Measurements from ENCODE around the gene POTEG.
"Not testable (repeated sequence)": the region's sequence is repeated elsewhere in the genome, so short reads cannot be mapped to it uniquely, and the experiment has no call there.

Gene POTEG

DNA sequence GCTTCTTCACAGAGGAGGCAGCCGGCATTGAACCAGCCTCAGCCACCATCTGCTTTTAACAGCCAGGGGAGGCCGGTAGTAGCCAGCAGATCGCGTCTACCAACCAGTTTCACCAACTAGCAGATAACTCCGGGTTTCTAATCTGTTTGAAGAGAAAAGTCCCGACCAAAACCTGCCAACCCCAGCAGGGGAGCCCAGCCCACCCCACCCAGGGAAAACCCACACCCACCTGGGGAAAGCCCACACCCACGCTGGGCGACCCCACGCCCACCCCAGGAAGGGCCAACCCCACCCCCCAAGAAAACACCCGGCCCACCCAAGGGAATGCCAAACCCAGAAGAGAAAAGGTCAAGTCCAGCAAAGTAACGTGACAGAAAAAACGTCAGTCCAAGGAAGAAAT, at the start of gene POTEG:
TSS of gene POTEG (minus strand) at position 101 of the 400 bp plus-strand sequence. CDS start at position 49, 52 bp downstream.
- DNase-seq = not testable (repeated sequence)

DNA sequence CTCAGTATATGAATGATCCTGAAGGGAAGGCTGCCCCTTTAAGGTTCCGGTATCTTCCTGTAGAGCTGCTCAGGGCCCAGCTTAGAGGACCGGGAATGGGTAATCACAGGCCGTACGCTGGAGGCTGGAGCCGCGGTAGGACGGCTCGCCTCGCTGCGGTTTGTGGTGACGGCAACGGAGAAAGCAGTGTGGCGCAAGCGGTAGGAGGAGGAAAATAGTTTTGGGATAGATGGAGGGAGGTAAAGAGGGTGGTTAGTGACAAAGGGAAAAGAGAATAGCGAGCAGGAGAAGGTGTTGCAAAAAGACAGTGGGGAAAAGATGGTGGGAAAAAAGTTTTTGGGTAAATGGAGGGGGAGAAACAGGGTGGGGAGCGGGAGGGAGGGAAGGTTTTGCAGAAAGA, 48.0 kb upstream of the POTEG start:
- DNase-seq = not testable (repeated sequence)

DNA sequence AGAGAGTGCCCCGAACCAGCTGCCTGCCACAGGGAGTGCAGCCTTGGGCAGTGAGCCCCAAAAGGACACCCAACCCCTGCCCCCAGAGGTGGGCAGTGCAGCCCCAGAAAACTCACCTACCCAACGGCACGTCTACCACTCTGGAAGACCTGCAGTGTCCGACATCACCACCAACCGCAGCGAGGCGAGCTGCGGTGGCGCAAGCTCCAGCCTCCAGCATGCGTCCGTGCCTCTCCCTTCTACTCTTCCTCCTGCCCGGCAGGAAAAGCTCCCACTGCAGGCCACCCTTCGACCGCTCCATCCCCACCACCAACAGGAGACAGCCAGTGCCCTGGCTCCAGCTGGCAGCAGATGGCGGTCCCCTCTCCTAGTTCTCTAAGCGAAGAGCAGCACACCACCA, 47.3 kb upstream of the POTEG start:
- not testable (repeated sequence) for DNase-seq

DNA sequence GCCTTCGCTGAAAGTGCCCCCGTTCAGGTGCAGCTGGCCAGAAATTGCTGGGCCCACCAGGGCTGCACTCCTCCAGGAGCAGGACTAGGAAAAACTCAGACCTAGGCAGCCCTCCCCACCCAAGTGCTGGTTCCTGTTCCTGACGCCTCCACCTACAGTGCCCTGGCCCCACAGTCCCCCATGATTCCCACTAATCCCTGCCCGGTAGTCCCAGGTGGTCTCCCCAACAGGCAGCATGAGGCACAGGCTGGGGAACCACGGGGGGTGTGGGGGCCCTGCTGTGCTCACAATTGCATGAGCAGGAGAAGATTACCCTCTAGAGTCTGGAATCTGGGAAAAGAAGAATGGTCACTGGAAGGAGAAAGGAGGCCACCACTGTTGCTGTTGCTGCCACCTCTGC, 46.4 kb upstream of the POTEG start:
- DNase-seq = not testable (repeated sequence)

DNA sequence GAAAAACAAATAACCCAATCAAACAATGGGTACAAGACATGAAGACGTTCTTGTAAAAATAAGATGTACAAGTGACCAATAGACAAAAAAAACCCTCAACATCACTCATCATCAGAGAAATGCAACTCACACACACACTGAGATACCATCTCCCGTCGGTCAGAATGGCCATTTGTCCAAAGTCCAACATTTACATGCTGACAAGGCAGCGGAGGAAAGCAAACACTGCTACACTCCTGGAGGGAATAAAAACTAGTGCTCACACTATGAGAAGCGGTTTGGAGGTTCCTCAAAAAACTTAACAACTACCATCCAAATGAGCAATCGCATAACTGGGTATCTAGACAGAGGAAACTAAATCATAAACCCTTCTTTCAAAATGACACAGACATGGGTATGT, 11.6 kb upstream of the POTEG start:
- not testable (repeated sequence) for DNase-seq

DNA sequence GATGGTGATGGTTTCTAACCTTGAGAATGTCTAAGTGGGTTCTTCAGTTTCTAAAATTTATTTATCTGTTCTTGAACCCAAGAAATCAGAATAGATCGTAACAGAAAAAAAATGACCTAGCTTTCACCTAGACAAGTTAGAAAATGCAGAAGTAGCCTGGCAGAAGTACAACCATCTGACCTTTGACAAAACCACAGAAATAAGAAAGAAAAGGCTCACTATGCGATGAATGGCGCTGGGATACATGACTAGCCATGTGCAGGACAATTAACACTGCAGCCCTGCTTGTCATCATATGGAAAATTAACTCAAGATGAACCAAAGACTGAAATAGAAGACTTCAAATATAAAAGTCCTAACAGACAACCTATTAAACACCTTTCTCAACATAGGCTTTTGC, 5.7 kb upstream of the POTEG start:
- DNase-seq = not testable (repeated sequence)

DNA sequence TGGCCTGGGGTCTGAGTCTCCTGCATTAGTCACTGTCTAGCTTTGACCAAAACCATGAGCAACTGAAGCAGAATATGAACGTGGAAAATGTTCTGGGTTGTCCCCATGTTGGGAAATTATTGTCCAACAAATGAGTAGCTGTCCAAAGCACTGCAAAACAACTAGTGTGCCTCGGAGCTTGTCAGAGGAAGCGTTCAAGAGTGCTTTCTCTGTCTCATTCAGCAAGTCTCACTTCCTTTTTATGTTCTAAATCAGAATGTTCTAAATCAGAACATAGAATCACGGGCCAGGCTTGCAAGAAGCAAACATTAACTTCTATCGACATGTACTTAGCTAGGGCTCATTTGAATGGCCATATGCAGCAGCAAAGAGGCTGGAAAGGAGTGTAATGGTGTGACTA, 5.1 kb upstream of the POTEG start:
- not testable (repeated sequence) for DNase-seq

DNA sequence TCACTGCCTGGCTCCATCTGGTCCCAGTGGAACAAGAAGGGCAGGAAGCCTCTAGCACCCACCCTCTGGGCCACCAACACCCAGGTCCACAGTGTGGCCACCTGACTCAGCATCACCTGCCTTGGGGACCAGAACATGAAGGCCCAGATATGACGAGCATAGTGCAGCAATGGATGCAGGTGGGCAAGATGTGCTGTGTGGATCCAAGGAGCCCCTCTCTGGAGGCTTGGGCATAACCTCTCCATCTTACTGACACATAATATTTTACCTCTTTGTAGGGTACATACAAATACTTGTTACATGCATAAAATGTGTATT, 2.9 kb upstream of the POTEG start:
- not testable (repeated sequence) for DNase-seq

DNA sequence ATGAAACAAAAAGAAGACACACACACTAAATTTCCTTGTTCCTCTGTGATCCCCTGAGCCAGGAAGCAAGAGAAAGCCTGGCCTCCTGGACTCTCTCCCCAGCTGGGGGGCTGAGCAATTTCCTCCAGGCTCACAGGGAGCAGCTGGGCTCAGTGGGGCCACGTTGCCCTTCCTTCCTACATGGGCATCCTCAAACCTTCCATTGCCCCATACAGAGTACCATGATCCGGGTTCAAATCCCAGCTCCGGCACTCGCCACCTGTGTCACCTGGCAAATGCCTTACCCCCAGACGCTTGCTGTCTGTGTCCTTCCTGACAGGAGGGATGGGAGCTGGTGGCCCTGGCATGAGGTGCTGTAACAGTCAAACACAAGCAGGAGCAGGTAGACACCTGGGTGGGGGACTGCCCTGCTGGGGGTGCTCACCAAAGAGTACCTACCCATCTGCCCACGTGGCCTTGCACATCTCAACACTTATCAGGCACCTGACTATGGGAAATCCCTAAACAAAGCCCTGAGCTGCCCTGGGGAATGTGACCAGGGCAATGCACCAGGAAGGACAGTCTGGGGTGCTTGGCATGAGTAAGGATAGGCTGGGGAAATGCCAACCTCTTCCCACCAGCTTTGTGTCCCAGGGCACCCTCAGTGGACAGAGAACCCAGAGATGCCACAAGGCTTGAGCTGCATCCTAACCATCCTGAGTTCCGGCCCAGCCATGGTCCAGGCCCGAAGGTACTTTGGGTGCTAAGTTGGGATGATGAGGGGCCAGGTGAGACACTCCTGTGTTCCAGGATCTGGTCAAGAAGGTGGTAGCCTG, 2.4 kb upstream of the POTEG start:
- not testable (repeated sequence) for DNase-seq

DNA sequence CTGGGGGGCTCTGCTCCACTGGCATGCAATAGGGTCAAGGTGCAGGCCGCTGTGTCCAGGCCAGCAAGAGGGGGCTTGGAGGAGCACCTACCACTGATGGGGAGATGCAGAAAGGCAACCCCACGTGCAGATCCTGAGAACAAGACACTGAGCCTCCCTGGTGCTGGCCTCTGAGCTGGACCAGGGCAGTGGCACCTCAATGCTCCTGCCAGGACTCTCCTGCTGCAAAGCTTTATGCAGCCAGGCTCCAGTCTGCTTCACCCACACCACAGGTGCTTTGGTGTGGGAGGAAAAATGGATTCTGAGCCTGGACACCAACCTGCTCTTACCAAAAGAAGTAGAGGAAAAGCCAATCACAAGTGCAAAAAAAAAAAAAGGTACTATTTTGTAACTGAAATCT, 1.7 kb upstream of the POTEG start:
- DNase-seq = not testable (repeated sequence)

DNA sequence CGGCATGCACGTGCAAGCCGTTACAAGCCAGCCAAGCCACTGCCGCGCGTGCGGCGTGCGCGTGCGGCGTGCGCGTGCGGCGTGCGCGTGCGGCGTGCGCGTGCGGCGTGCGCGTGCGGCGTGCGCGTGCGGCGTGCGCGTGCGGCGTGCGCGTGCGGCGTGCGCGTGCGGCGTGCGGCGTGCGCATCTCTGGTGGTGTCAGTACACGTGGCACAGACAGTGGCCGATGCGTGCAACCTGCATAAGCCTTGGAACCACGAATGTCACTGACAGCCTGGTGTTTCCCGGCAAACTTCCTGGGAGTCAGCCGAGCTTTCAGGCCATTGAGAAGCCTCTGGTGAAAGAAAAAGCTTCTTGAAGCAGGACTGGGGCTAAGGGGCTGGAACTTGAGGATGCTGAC, 750 bp upstream of the POTEG start:
- DNase-seq = not testable (repeated sequence)

DNA sequence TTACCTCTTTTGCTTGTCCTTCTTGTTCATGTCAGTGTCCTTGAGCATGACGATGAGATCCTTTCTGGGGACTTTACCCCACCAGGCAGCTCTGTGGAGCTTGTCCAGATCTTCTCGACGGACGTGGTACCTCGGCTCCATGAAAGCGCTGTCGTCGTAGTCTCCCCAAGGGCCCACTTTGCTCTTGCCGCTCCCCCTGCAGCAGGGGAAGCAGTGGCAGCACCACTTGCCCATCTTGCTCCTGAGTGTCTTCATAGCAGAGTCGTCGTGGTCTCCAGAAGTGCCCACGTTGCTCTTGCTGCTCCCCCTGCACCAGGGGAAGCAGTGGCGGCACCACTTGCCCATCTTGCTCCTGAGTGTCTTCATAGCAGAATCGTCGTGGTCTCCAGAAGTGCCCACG, 376 bp downstream of the POTEG start:
- DNase-seq = not testable (repeated sequence)

DNA sequence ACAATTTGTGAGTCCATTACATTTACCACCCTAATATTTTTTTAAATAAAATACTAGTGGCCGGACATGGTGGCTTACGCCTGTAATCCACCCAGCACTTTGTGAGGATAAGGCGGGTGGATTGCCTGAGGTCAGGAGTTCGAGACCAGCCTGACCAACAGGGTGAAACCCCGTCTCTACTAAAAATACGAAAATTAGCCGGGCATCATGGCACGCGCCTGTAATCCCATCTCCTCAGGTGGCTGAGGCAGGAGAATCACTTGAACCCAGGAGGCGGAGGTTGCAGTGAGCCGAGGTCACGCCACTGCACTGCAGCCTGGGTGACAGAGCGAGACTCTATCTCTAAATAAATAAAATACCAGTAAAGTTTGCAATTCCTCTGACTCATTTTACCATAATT, 25.6 kb downstream of the POTEG start:
- not testable (repeated sequence) for DNase-seq

DNA sequence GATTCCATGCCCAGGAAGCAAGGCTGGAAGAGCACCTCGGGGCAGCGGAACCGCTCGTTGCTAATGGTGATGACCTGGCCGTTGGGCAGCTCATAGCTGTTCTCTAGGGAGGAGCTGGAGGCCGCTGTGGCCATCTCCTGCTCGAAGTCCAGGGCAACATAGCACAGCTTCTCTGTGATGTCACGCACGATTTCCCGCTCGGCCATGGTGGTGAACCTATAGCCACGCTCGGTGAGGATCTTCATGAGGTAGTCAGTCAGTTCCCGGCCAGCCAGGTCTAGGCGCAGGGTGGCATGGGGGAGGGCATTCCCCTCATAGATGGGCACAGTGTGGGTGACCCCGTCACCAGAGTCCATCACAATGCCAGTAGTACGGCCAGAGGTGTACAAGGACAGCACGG, 32.0 kb downstream of the POTEG start:
- DNase-seq = not testable (repeated sequence)

DNA sequence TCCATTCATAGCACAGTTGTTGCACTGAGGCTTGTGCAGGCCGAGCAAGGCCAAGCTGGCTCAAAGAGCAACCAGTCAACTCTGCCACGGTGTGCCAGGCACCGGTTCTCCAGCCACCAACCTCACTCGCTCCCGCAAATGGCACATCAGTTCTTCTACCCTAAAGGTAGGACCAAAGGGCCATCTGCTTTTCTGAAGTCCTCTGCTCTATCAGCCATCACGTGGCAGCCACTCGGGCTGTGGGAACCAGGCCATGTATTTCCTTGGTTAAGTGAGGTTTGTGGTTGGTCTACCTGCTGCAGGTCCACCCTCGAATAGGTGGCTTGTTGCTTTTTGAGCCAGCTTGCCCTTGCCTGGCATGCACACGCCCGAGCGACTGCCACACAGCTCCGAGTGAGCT, 39.4 kb downstream of the POTEG start:
- DNase-seq = not testable (repeated sequence)

DNA sequence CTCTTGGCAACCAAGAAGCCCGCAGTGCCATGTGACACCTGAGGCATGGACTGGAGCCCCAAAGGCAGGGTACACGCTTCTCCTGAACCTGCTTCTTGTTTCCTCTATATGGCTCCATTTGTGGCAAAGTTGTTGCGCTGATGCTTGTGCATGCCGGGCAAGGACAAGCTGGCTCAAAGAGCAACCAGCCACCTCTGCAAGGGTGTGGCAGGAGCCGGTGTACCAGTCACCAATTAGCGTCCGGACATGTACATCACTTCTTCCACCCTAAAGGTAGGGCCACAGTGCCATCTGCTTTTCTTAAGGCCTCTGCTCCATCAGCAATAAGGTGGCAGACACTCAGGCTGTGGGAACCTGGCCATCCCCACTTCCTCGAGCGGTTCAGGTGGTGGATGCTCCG, 43.9 kb downstream of the POTEG start:
- not testable (repeated sequence) for DNase-seq

DNA sequence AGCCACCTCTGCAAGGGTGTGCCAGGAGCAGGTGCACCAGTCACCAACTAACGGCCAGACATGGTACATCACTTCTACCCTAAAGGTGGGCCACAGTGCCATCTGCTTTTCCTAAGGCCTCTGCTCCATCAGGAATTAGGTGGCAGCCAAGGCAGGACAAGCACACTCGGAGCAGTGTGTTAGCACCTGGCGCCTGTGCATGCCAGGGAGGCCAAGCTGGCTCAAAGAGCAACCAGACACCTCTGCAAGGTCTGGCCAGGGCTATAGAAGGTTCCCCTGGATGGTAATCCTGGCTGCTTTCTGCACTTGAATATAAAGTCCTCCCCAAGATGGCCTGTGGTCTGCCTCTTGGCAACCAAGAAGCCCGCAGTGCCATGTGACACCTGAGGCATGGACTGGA, 45.4 kb downstream of the POTEG start:
- DNase-seq = not testable (repeated sequence)

DNA sequence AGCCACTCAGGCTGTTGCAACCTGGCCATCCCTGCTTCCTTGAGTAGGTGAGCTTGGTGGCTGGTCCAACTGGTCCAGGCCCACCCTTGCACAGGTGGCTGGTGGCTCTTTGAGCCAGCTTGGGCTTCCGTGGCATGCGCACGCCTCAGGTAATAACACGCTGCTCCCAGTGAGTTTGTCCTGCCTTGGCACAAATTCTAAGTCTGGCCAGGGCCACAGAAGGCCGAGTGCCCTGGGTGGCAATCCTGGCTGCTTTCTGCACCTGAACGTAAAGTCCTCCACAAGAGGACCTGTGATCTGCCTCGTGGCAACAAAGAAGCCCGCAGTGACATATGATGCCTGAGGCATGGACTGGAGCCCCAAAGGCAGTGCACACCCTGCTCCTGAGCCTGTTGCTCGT, 47.1 kb downstream of the POTEG start:
- not testable (repeated sequence) for DNase-seq

DNA sequence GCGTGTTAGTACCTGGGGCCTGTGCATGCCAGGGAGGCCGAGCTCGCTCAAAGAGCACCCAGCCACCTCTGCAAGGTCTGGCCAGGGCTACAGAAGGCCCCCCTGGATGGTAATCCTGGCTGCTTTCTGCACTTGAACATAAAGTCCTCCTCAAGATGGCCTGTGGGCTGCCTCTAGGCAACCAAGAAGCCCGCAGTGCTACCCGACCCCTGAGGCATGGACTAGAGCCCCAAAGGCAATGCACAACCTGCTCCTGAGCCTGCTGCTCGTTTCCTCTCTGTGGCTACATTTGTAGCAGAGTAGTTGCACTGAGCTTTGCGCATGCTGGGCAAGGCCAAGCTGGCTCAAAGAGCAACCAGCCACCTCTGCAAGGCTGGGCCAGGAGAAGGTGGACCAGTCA, 47.8 kb downstream of the POTEG start:
- DNase-seq = not testable (repeated sequence)

DNA sequence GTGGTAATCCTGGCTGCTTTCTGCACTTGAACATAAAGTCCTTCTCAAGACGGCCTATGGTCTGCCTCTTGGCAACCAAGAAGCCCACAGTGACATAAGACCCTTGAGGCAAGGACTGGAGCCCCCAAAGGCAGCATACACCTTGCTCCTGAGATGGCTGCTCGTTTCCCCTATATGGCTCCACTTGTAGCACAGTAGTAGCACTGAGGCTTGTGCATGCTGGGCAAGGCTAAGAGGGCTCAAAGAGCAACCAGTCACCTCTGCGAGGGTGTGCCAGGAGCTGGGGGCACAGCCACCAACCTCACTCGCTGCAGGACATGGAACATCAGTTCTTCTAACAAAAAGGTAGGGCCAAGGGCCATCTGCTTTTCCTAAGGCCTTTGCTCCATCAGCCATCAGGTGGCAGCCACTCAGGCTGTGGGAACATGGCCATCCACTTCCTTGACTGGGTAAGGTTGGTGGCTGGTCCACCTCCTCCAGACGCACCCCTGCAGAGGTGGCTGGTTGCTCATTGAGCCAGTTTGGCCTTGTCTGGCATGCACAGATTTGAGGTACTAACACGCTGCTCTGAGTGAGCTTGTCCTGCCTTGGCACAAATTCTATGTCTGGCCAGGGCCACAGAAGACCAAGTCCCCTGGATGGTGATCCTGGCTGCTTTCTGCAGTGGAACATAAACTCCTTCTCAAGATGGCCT, 49.9 kb downstream of the POTEG start:
- not testable (repeated sequence) for DNase-seq

DNA sequence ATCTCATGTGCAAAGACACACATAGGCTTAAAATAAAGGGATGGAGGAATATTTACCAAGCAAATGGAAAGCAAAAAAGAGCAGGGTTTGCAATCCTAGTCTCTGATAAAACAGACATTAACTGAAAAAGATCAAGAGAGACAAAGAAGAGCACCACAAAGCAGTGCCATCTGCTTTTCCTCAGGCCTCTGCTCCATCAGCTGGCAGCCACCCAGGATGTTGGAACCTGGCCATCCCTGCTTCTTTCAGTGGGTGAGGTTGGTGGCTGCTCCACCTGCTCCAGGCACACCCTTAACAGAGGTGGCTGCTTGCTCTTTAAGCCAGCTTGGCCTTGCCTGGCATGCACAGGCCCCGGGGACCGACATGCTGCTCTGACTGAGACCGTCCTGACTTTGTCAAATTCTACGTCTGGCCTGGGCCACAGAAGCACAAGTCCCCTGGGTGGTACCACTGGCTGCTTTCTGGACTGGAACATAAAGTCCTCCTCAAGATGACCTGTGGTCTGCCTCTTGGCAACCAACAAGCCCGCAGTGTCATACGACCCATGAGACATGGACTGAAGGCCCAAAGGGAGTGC, 51.0 kb downstream of the POTEG start:
- not testable (repeated sequence) for DNase-seq

DNA sequence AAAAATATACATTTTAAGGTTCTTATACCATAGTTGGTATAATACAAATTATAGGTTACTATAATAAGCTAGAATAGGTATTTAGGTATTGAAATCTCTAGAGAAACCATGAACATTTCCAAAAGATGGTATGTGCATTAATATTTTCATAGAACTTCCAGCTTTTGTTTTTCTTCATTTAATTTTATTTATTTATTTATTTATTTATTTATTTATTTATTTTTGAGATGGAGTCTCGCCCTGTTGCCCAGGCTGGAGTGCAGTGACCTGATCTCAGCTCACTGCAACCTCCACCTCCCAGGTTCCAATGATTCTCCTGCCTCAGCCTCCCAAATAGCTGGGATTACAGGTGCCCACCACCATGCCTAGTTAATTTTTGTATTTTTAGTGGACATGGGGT, 54.0 kb downstream of the POTEG start:
- not testable (repeated sequence) for DNase-seq

DNA sequence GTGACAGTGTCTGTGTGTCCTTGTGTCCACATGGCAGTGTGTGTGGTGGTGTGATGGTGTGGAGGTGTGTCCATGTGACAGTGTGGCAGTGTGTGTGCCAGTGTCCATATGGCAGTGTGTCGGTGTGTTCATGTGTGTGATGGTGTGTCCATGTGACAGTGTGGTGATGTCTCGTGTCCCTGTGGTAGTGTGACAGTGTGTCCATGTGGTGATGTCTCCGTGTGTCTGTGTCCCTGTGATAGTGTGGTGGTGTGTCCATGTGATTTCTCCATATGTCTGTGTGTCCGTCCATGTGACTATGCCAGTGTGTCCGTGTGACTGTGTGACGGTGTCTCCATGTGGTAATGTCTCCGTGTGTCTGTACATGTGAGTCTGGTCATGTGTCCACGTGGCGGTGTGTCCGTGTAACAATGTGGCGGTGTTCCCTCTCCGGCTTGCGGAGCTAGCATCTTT, 59.7 kb downstream of the POTEG start:
- DNase-seq = not testable (repeated sequence)

Data from NCI-H1048 (cell line).